Heart right ventricle (tissue), 16 donors: ENCODE measurements around the gene PIP5K1C. TPM values are rescaled to one million over a fixed set of nuclear protein-coding genes. Genes with fewer than 3 reads are reported as not detected.

Experiments used
- ATAC-seq, 8 donors: fragments of 200-7000 bp; cut with Tn5 transposase; one replicate each; pipeline ENCODE4 v1.9.1; 2020; ENCODE audit warnings: mild to moderate bottlenecking in 8 of 8, moderate library complexity in 8 of 8, moderate number of reproducible peaks in 1 of 8
- DNase-seq, 2 donors: peaks; one replicate each; pipeline ENCODE4 v3.0.0-alpha.2; 2020
- H3K27ac ChIP-seq, 10 donors: fragments of 200-600 bp; sonication (generic) in 2 of 10; one replicate each; pipeline versions ENCODE4 v1.5.0 to v1.8.0; 2020 to 2022; ENCODE audit warnings: mild to moderate bottlenecking in 3 of 10
- H3K27me3 ChIP-seq, 7 donors: fragments of 200-600 bp; one replicate each; pipeline ENCODE4 v1.8.0; 2021 to 2022; ENCODE audit warnings: mild to moderate bottlenecking in 2 of 7
- H3K36me3 ChIP-seq, 9 donors: fragments of 200-600 bp; sonication (generic) in 1 of 9; one replicate each; pipeline versions ENCODE4 v1.5.0 to v1.8.0; 2020 to 2022; ENCODE audit warnings: mild to moderate bottlenecking in 2 of 9
- H3K4me1 ChIP-seq, 9 donors: fragments of 200-600 bp; sonication (generic) in 1 of 9; one replicate each; pipeline versions ENCODE4 v1.5.0 to v1.8.0; 2020 to 2022; ENCODE audit warnings: mild to moderate bottlenecking in 4 of 9
- H3K4me3 ChIP-seq, 10 donors: fragments of 200-600 bp; sonication (generic) in 2 of 10; one replicate each; pipeline versions ENCODE4 v1.5.0 to v1.8.0; 2020 to 2022; ENCODE audit warnings: mild to moderate bottlenecking in 7 of 10, moderate library complexity in 2 of 10
- H3K9me3 ChIP-seq, 11 donors: fragments of 200-600 bp in 10 of 11; sonication (generic) in 2 of 11; one replicate each; pipeline versions ENCODE4 v1.5.0 to v1.8.0; 2013 to 2022; ENCODE audit warnings: mild to moderate bottlenecking in 2 of 11, control low read depth in 1 of 11, moderate library complexity in 1 of 11
- CTCF ChIP-seq, 9 donors: fragments of 200-600 bp; sonication (generic) in 2 of 9; IDR thresholded peaks; one replicate each; pipeline versions ENCODE4 v1.5.0 to v1.8.0; 2021 to 2022; ENCODE audit warnings: antibody characterized with exemption in 9 of 9, mild to moderate bottlenecking in 5 of 9, moderate library complexity in 1 of 9
- WGBS, 2 donors: extraction: QIAGEN DNeasy Blood & Tissue Kit; methylation state at CpG; one replicate each; pipeline ENCODE4 v1.1.7; 2013; ENCODE audit warnings: inconsistent platforms in 1 of 2; 5-methylcytosine and 5-hydroxymethylcytosine counted together
- intact Hi-C, 10 donors: fragments of 100-400 bp; cut with DNase I; formaldehyde crosslinking; loops; one replicate each; pipeline versions ENCODE4 v1.11.1 to v1.14.2; 2022
- polyA plus RNA-seq, 2 donors: library from polyadenylated mRNA; stranded (reverse); fragments of 200-250 nt; gene quantifications; one replicate each; pipeline ENCODE4 v1.2.3, GENCODE V29; 2013
- total RNA-seq, 10 donors: library from RNA; stranded (reverse); fragmentation: NEBNext Ultra II Directional in 3 of 10; extraction: Animal tissue kit (Norgen Biotek cat#: 25700) in 3 of 10; gene quantifications; one replicate each; pipeline versions ENCODE4 v1.2.1 to v1.2.4, GENCODE V29; 2021 to 2023
- donor health status: Arrhythmogenic right ventricular cardiomyopathy.
- donor health status: ischemic (EF 13 %, LVEDD 7.1; RV severe dilation, severe dysfunction).
- donor health status: healthy with polysubstance abuse.
- donor health status: DM: no; HTN: yes; CAD: no.
- donor health status: DM: no; HTN: no; CAD: no.
- donor health status: ischemic (EF 25% LVEDD 6.9; RV normal size, moderate dysfunction).
- donor health status: ischemic (EF 25% LVEDD 5.7; RV mildly dilated, moderate dysfunction).
- donor health status: healthy.
- donor health status: DM: yes; HTN: yes; CAD: no.
- donor health status: Ischemic cardiomyopathy.
- donor health status: ischemic (EF 35%, LVEDD 5.7; RV mildly dilated, moderate dysfunction).
- donor health status: nonischemic (EF 11% LVEDD 7.7; RV severe dilation, severe dysfunction).
- donor health status: DM: yes; HTN: yes; CAD: no.
- donor health status: PGD.
- donor health status: ischemic (EF 29% LVEDD 5.4; RV normal size, mild dysfunction).
- donor health status: nonischemic (EF 23%, LVEDD 6.1; RV moderate dilation, normal function).

The PIP5K1C gene
- total and polyA plus RNA-seq, 12 donors, result 18.3 to 46.6 (median 34.9) TPM

- intact Hi-C loops, result no loop called here
- H3K27ac ChIP-seq, result no peak overlapping the region
- TF ChIP-seq CTCF (IDR thresholded peaks at IDR 0.05), result no peak
- H3K27me3 ChIP-seq, result peaks cover 22 to 73% (median 55%) of the 10 kb centered on the region in 7 donors
- no peak overlapping the region for H3K4me3 ChIP-seq
- no peak for DNase-seq
- 49 to 57% methylated on average over 8 of the region's 8 CpGs for WGBS, 2 donors
- peaks cover 0 to 20% (median 9%) of the 10 kb centered on the region in 9 donors for H3K4me1 ChIP-seq
- ATAC-seq, result no peak
- peaks cover 0 to 2% (median 0%) of the 10 kb centered on the region in 11 donors for H3K9me3 ChIP-seq
- no peaks in the 10 kb centered on the region for H3K36me3 ChIP-seq
Measured at GRCh38 chr19:3723883-3724282, 23.6 kb upstream of the PIP5K1C start.

GRCh38 chr19:3723110-3723488 is 22.8 kb upstream of the PIP5K1C start:
- no peak for ATAC-seq
- H3K36me3 ChIP-seq, result no peaks in the 10 kb centered on the region
- no peak overlapping the region for H3K27ac ChIP-seq
- 73 to 80% methylated on average over 5 of the region's 5 CpGs for WGBS, 2 donors
- DNase-seq, result no peak
- H3K4me1 ChIP-seq, result peaks cover 0 to 20% (median 9%) of the 10 kb centered on the region in 9 donors
- no peak for TF ChIP-seq CTCF (IDR thresholded peaks at IDR 0.05)
- intact Hi-C loops, result no loop called here
- no peak overlapping the region for H3K4me3 ChIP-seq
- H3K9me3 ChIP-seq, result no peaks in the 10 kb centered on the region
- peaks cover 22 to 80% (median 59%) of the 10 kb centered on the region in 7 donors for H3K27me3 ChIP-seq

- ATAC-seq, result no peak
- intact Hi-C loops, result no loop called here
- WGBS, 2 donors, result 1 to 3% methylated on average over 26 to 27 of the region's 30 CpGs
- TF ChIP-seq CTCF (IDR thresholded peaks at IDR 0.05), result no peak
- H3K36me3 ChIP-seq, result no peaks in the 10 kb centered on the region
- H3K4me1 ChIP-seq, result peaks cover 0 to 20% (median 9%) of the 10 kb centered on the region in 9 donors
- H3K27me3 ChIP-seq, result peaks cover 22 to 80% (median 59%) of the 10 kb centered on the region in 7 donors
- no peak overlapping the region for H3K4me3 ChIP-seq
- no peaks in the 10 kb centered on the region for H3K9me3 ChIP-seq
- H3K27ac ChIP-seq, result no peak overlapping the region
- no peak for DNase-seq
Measured at GRCh38 chr19:3722443-3723109, 22.3 kb upstream of the PIP5K1C start.

- Histone ChIP-seq H3K4me1 (peaks cover 0 to 20% (median 9%) of the 10 kb centered on the region in 9 donors), H3K9me3 (no peaks in the 10 kb centered on the region), H3K27me3 (peaks cover 22 to 80% (median 59%) of the 10 kb centered on the region in 7 donors), H3K36me3 (no peaks in the 10 kb centered on the region), H3K27ac (no peak overlapping the region), H3K4me3 (peak overlapping the region in 3 of 10 donors; percentile 12 to 28 (median 22))
- DNase-seq, result no peak
- TF ChIP-seq CTCF (IDR thresholded peaks at IDR 0.05), result no peak
- intact Hi-C loops, result no loop called here
- WGBS, 2 donors, result 4% methylated on average over 24 to 26 of the region's 26 CpGs
- ATAC-seq, result peak in 1 of 8 donors; percentile 23
Measured at GRCh38 chr19:3721887-3722442, 21.7 kb upstream of the PIP5K1C start.
